ENCODE results near the gene BLM. TPM values are rescaled to one million over a fixed set of nuclear protein-coding genes. Genes with fewer than 3 reads are reported as not detected.

BLM gene
- total RNA-seq, 2 donors from 2014 or later = 29.6 to 34.9 TPM

DNA sequence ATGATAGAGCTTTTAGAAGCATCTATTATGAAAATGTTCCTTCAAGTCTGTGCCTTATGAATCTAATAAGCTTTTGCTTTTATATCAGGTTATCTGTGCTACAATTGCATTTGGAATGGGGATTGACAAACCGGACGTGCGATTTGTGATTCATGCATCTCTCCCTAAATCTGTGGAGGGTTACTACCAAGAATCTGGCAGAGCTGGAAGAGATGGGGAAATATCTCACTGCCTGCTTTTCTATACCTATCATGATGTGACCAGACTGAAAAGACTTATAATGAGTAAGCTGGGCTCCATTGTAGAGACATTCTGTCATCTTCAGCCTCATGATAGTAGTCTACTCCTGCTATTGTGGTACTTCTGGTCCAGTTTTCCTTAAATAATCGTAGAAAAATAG is 73.4 kb downstream of the BLM start:
- Histone ChIP-seq H3K4me3 (ENCODE audit: low read length) (no peak overlapping the region), H3K27me3 (ENCODE audit: control insufficient read depth, insufficient read depth, low read length, poor library complexity, severe bottlenecking) (no peaks in the 10 kb centered on the region), H3K4me1 (ENCODE audit: control insufficient read depth, insufficient read depth, low read length) (peaks cover 4% of the 10 kb centered on the region), H3K9ac (ENCODE audit: extremely low read depth, low read length, poor library complexity, severe bottlenecking) (no peak overlapping the region), H3K36me3 (ENCODE audit: control insufficient read depth, insufficient read depth, low read length) (peaks cover 42% of the 10 kb centered on the region), H3K27ac (ENCODE audit: low read depth, low read length) (no peak overlapping the region), H3K9me3 (ENCODE audit: control insufficient read depth, low read length) (no peaks in the 10 kb centered on the region)
- WGBS, 2 experiments (ENCODE audit: insufficient coverage in 1 of 2, insufficient read length in 1 of 2) = 90 to 100% methylated on average over 3 to 4 of the region's 4 CpGs
- Mint-ChIP-seq H3K36me3 (ENCODE audit: low read depth) (peaks cover 47% of the 10 kb centered on the region), H3K27ac (no peak overlapping the region), H3K4me1 (peaks cover 2% of the 10 kb centered on the region), H3K27me3 (ENCODE audit: insufficient read depth) (no peaks in the 10 kb centered on the region), H3K9me3 (no peaks in the 10 kb centered on the region), H3K4me3 (no peak overlapping the region)
- TF ChIP-seq, protein P1, sequence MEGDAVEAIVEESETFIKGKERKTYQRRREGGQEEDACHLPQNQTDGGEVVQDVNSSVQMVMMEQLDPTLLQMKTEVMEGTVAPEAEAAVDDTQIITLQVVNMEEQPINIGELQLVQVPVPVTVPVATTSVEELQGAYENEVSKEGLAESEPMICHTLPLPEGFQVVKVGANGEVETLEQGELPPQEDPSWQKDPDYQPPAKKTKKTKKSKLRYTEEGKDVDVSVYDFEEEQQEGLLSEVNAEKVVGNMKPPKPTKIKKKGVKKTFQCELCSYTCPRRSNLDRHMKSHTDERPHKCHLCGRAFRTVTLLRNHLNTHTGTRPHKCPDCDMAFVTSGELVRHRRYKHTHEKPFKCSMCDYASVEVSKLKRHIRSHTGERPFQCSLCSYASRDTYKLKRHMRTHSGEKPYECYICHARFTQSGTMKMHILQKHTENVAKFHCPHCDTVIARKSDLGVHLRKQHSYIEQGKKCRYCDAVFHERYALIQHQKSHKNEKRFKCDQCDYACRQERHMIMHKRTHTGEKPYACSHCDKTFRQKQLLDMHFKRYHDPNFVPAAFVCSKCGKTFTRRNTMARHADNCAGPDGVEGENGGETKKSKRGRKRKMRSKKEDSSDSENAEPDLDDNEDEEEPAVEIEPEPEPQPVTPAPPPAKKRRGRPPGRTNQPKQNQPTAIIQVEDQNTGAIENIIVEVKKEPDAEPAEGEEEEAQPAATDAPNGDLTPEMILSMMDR (conservative IDR thresholded peaks at IDR 0.05) = no peak
- DNase-seq = no peak

DNA sequence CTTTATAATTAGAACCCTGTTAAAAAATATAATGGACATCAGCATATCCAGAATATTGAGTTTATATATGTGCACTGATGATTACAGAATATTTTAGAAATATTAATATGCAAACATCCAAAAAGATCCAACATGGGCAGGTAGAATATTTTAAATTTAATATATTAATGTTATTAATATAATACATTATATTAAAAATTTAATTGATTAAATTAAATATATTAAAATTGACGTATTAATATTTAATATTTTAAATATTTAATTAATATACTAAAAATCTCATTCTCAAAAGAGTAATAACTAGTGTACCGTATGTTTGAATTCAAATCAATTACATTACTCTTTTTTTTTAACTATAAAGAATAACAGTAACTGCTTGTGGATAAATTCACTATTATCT is 77.4 kb downstream of the BLM start:
- Histone ChIP-seq H3K9me3 (ENCODE audit: control insufficient read depth, low read length) (no peaks in the 10 kb centered on the region), H3K4me3 (ENCODE audit: low read length) (no peak overlapping the region), H3K27me3 (ENCODE audit: control insufficient read depth, insufficient read depth, low read length, poor library complexity, severe bottlenecking) (no peaks in the 10 kb centered on the region), H3K4me1 (ENCODE audit: control insufficient read depth, insufficient read depth, low read length) (peaks cover 3% of the 10 kb centered on the region), H3K36me3 (ENCODE audit: control insufficient read depth, insufficient read depth, low read length) (peaks cover 37% of the 10 kb centered on the region), H3K9ac (ENCODE audit: extremely low read depth, low read length, poor library complexity, severe bottlenecking) (no peak overlapping the region), H3K27ac (ENCODE audit: low read depth, low read length) (no peak overlapping the region)
- Mint-ChIP-seq H3K4me1 (peaks cover under 1% of the 10 kb centered on the region), H3K9me3 (no peaks in the 10 kb centered on the region), H3K27ac (no peak overlapping the region), H3K27me3 (ENCODE audit: insufficient read depth) (no peaks in the 10 kb centered on the region), H3K36me3 (ENCODE audit: low read depth) (peaks cover 42% of the 10 kb centered on the region), H3K4me3 (no peak overlapping the region)
- WGBS, 2 experiments (ENCODE audit: insufficient coverage in 1 of 2, insufficient read length in 1 of 2) = no CpG with 5 or more reads among the region's 2 CpGs
- TF ChIP-seq, protein P1 (conservative IDR thresholded peaks at IDR 0.05) = no peak
- no peak for DNase-seq

DNA sequence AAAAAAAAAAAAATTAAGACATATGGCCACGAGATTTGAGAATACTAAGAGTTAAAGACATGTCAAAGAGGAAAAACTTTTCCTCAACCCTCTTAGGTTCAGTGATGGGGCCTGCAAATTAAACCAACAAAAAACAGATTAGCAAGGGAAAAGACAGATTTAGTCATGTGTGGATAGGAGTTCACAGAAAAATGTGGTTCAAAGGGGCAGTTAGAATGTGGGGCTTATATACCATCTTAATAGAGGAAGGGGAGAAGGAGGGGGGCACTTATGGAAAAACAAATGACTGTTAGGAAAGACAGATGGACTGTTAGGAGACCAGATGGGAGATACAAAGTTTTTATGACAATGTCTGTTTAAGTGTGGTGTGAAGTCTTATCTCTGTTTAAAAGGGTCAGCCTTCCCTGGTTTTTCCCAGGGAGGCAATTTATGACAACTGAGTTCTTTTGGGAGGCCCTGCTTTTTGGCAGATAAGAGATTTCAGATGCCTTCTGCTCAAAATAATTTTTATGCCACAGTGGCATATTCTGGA is 82.6 kb downstream of the BLM start:
- H3K4me3 Mint-ChIP-seq = no peak overlapping the region
- peaks cover 3% of the 10 kb centered on the region for H3K4me1 Mint-ChIP-seq
- Histone ChIP-seq H3K9me3 (ENCODE audit: control insufficient read depth, low read length) (no peaks in the 10 kb centered on the region), H3K27ac (ENCODE audit: low read depth, low read length) (no peak overlapping the region), H3K27me3 (ENCODE audit: control insufficient read depth, insufficient read depth, low read length, poor library complexity, severe bottlenecking) (no peaks in the 10 kb centered on the region), H3K4me1 (ENCODE audit: control insufficient read depth, insufficient read depth, low read length) (no peaks in the 10 kb centered on the region), H3K4me3 (ENCODE audit: low read length) (no peak overlapping the region), H3K36me3 (ENCODE audit: control insufficient read depth, insufficient read depth, low read length) (peaks cover 29% of the 10 kb centered on the region), H3K9ac (ENCODE audit: extremely low read depth, low read length, poor library complexity, severe bottlenecking) (no peak overlapping the region)
- no peak for DNase-seq
- TF ChIP-seq, protein P1 (conservative IDR thresholded peaks at IDR 0.05) = no peak
- H3K9me3 Mint-ChIP-seq = no peaks in the 10 kb centered on the region
- peaks cover 33% of the 10 kb centered on the region for H3K36me3 Mint-ChIP-seq (ENCODE audit: low read depth)
- peak overlapping the region; percentile 69 for H3K27ac Mint-ChIP-seq
- 100% methylated on average over 1 of the region's 1 CpG; no CpG with 5 or more reads in 1 of the 2 experiments for WGBS, 2 experiments (ENCODE audit: insufficient coverage in 1 of 2, insufficient read length in 1 of 2)
- no peaks in the 10 kb centered on the region for H3K27me3 Mint-ChIP-seq (ENCODE audit: insufficient read depth)

Data from endodermal cell (in vitro differentiated cells).